Calu3 (cell line): ENCODE results near the gene RAB33A. TPM values are rescaled to one million over a fixed set of nuclear protein-coding genes. Genes with fewer than 3 reads are reported as not detected.
"Not testable (repeated sequence)": the region's sequence is repeated elsewhere in the genome, so short reads cannot be mapped to it uniquely, and the experiment has no call there.

Experiments
- BruUV-seq: library from RNA; stranded (reverse); fragments of 400-500 nt; replicated peaks from 2 replicates; lab custom pipeline; 2021; lab: Mats Ljungman, UMichigan
- CTCF ChIA-PET: fragments of 300-600 bp; sonication (Branson Sonifier 250); formaldehyde crosslinking; loops from one replicate; lab custom pipeline; 2022; ENCODE audit warnings: antibody characterized with exemption; lab: Charles Lee
- DNase-seq: peaks from one replicate; pipeline ENCODE4 v3.0.0; 2022
- H3K27ac Mint-ChIP-seq: one replicate; pipeline ENCODE4 v1.8.0; 2022; ENCODE audit warnings: mixed read lengths; ENCODE audit not compliant: unreplicated experiment
- H3K27me3 Mint-ChIP-seq: one replicate; pipeline ENCODE4 v1.8.0; 2022; ENCODE audit warnings: mixed read lengths; ENCODE audit not compliant: unreplicated experiment
- H3K36me3 Mint-ChIP-seq: one replicate; pipeline ENCODE4 v1.8.0; 2022; ENCODE audit warnings: mild to moderate bottlenecking, moderate library complexity, mixed read lengths; ENCODE audit not compliant: insufficient read depth, unreplicated experiment
- H3K4me1 Mint-ChIP-seq: one replicate; pipeline ENCODE4 v1.8.0; 2022; ENCODE audit warnings: mild to moderate bottlenecking, low read depth, mixed read lengths; ENCODE audit not compliant: unreplicated experiment
- H3K4me3 Mint-ChIP-seq: one replicate; pipeline ENCODE4 v1.8.0; 2022; ENCODE audit warnings: mild to moderate bottlenecking, low read depth, moderate library complexity, mixed read lengths; ENCODE audit not compliant: unreplicated experiment
- H3K9me3 Mint-ChIP-seq: one replicate; pipeline ENCODE4 v1.8.0; 2022; ENCODE audit warnings: low read depth, mixed read lengths; ENCODE audit not compliant: unreplicated experiment
- CTCF ChIP-seq: fragments of 200-600 bp; IDR thresholded peaks from one replicate; pipeline ENCODE4 v1.8.0; 2022; ENCODE audit warnings: antibody characterized with exemption; ENCODE audit not compliant: unreplicated experiment
- intact Hi-C: fragments of 100-400 bp; cut with micrococcal nuclease; formaldehyde crosslinking; loops from one replicate; pipeline ENCODE4 v1.10.0; 2022; ENCODE audit not compliant: unreplicated experiment
- total RNA-seq: library from RNA; stranded (reverse); gene quantifications from 2 replicates; pipeline ENCODE4 v1.2.3, GENCODE V29; 2022

Gene RAB33A
- total RNA-seq, 1 experiment from 2014 or later, result not detected

DNA sequence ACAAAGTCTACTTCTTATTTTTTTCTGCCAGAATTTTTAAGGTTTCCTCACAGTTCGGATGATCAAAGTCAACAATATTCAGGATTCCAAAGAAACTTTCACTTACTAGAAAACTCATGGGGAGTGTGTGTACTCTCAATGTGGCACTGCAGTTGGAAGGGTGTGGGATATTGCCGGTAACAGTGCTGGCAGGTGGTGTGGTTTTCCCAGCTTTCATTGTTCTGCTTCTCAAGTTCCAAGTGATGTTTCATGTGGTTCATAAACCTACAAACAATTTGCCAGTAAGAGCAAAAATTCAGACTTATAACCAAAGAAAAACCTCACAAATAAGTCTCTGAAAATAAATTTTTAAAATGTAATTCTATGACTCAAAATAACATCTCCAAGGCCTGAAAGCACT, 57.1 kb downstream of the RAB33A start:
- no TSS peak for BruUV-seq
- Mint-ChIP-seq H3K9me3 (no peaks in the 10 kb centered on the region), H3K36me3 (no peaks in the 10 kb centered on the region), H3K4me1 (no peaks in the 10 kb centered on the region), H3K27me3 (no peaks in the 10 kb centered on the region), H3K4me3 (no peak overlapping the region), H3K27ac (no peak overlapping the region)
- no peak for DNase-seq
- no peak for TF ChIP-seq CTCF
- CTCF ChIA-PET, result no interaction called here
- intact Hi-C loops, result no loop called here

- H3K4me1 Mint-ChIP-seq, DNase-seq, H3K27ac Mint-ChIP-seq, H3K27me3 Mint-ChIP-seq, H3K4me3 Mint-ChIP-seq, H3K9me3 Mint-ChIP-seq, BruUV-seq, H3K36me3 Mint-ChIP-seq, intact Hi-C loops, CTCF ChIA-PET: not testable (repeated sequence)
Observed at GRCh38 chrX:130231184-130231583, 59.4 kb downstream of the RAB33A start.

Other genes starting within 250 kb of the RAB33A start
- gene BCORL1, start 189.3 kb upstream of the RAB33A start, total RNA-seq, result 6.7 and 10.1 TPM in 2 replicates
- 21.0 and 24.2 TPM in 2 replicates for gene ELF4, start 61.5 kb upstream of the RAB33A start, total RNA-seq
- 50.3 and 52.7 TPM in 2 replicates for gene AIFM1, start 6.1 kb upstream of the RAB33A start, total RNA-seq
- gene ZNF280C, start 96.9 kb downstream of the RAB33A start, total RNA-seq, result 7.9 and 8.8 TPM in 2 replicates
- 12.1 and 15.4 TPM in 2 replicates for gene SLC25A14, start 168.0 kb downstream of the RAB33A start, total RNA-seq
- gene GPR119, start 213.7 kb downstream of the RAB33A start, total RNA-seq, result not detected in 2 replicates
- gene RBMX2, start 230.0 kb downstream of the RAB33A start, total RNA-seq, result 31.3 and 33.1 TPM in 2 replicates